H9 (cell line): ENCODE data around the gene OR5AL1. TPM values are rescaled to one million over a fixed set of nuclear protein-coding genes. Genes with fewer than 3 reads are reported as not detected.
"Not testable (repeated sequence)": the region's sequence is repeated elsewhere in the genome, so short reads cannot be mapped to it uniquely, and the experiment has no call there.

Experiments
- DNase-seq: peaks from one replicate; pipeline ENCODE4 v3.0.0-alpha.2; 2017
- H2AFZ ChIP-seq: one replicate; pipeline ENCODE4 v1.6.1; 2013; ENCODE audit warnings: mild to moderate bottlenecking, low read length, control low read depth, moderate library complexity
- H2AK5ac ChIP-seq: 2 replicates; pipeline ENCODE4 v1.6.1; 2013; ENCODE audit warnings: low read length, control low read depth, mixed read lengths; ENCODE audit not compliant: insufficient read length
- H2BK120ac ChIP-seq: one replicate; pipeline ENCODE4 v1.6.1; 2013; ENCODE audit warnings: low read depth, mild to moderate bottlenecking, low read length, control low read depth, inconsistent platforms; ENCODE audit not compliant: poor library complexity, severe bottlenecking
- H2BK12ac ChIP-seq: 2 replicates; pipeline ENCODE4 v1.6.1; 2013; ENCODE audit warnings: low read length, control low read depth, mixed read lengths, low read depth; ENCODE audit not compliant: insufficient read length
- H2BK15ac ChIP-seq: 2 replicates; pipeline ENCODE4 v1.6.1; 2013; ENCODE audit warnings: low read depth, low read length, control low read depth
- H2BK20ac ChIP-seq: one replicate; pipeline ENCODE4 v1.6.1; 2013; ENCODE audit warnings: low read depth, mild to moderate bottlenecking, low read length, control low read depth, inconsistent platforms; ENCODE audit not compliant: poor library complexity, severe bottlenecking
- H2BK5ac ChIP-seq: 2 replicates; pipeline ENCODE4 v1.6.1; 2013; ENCODE audit warnings: low read length, control low read depth, mixed read lengths; ENCODE audit not compliant: insufficient read length
- H3K14ac ChIP-seq: 2 replicates; pipeline ENCODE4 v1.6.1; 2013; ENCODE audit warnings: low read length, control low read depth; ENCODE audit not compliant: insufficient read depth
- H3K18ac ChIP-seq: 2 replicates; pipeline ENCODE4 v1.6.1; 2013; ENCODE audit warnings: low read depth, mild to moderate bottlenecking, mixed read lengths, low read length, control low read depth; ENCODE audit not compliant: insufficient read length
- H3K23ac ChIP-seq: 2 replicates; pipeline ENCODE4 v1.6.1; 2013; ENCODE audit warnings: low read length, control low read depth, mixed read lengths, low read depth; ENCODE audit not compliant: insufficient read length
- H3K23me2 ChIP-seq: 2 replicates; pipeline ENCODE4 v1.6.1; 2013; ENCODE audit warnings: low read depth, mild to moderate bottlenecking, mixed read lengths, low read length, control low read depth; ENCODE audit not compliant: insufficient read length, poor library complexity, severe bottlenecking
- H3K27ac ChIP-seq: 2 replicates; pipeline ENCODE4 v1.5.1; 2013; ENCODE audit warnings: low read length, control low read depth, mixed read lengths, low read depth; ENCODE audit not compliant: insufficient read length
- H3K27me3 ChIP-seq: 2 replicates; pipeline ENCODE4 v1.6.1; 2013; ENCODE audit warnings: low read length, control low read depth, inconsistent platforms; ENCODE audit not compliant: insufficient read depth
- H3K4ac ChIP-seq: 2 replicates; pipeline ENCODE4 v1.6.1; 2013; ENCODE audit warnings: low read depth, mild to moderate bottlenecking, control low read depth, inconsistent platforms, low read length, moderate library complexity
- H3K4me1 ChIP-seq: 2 replicates; pipeline ENCODE4 v1.6.1; 2013; ENCODE audit warnings: low read length, control low read depth, inconsistent platforms; ENCODE audit not compliant: insufficient read depth
- H3K4me2 ChIP-seq: 2 replicates; pipeline ENCODE4 v1.6.1; 2013; ENCODE audit warnings: low read length, control low read depth, mixed read lengths; ENCODE audit not compliant: insufficient read length, insufficient read depth
- H3K56ac ChIP-seq: 2 replicates; pipeline ENCODE4 v1.6.1; 2013; ENCODE audit warnings: low read depth, mild to moderate bottlenecking, mixed read lengths, low read length, control low read depth; ENCODE audit not compliant: insufficient read length
- H3K79me1 ChIP-seq: 2 replicates; pipeline ENCODE4 v1.6.1; 2013; ENCODE audit warnings: low read depth, mild to moderate bottlenecking, moderate library complexity, low read length, control low read depth, inconsistent platforms; ENCODE audit not compliant: insufficient read depth, poor library complexity, severe bottlenecking
- H3K79me2 ChIP-seq: 2 replicates; pipeline ENCODE4 v1.6.1; 2013; ENCODE audit warnings: low read length, control low read depth, inconsistent platforms; ENCODE audit not compliant: insufficient read depth
- H3K9ac ChIP-seq: 2 replicates; pipeline ENCODE4 v1.6.1; 2013; ENCODE audit warnings: low read length, control low read depth, mixed read lengths; ENCODE audit not compliant: insufficient read length; ENCODE audit errors: extremely low read depth
- H3K9me3 ChIP-seq: one replicate; pipeline ENCODE4 v1.6.1; 2013; ENCODE audit warnings: low read depth, low read length, inconsistent platforms; ENCODE audit not compliant: control insufficient read depth
- H3T11ph ChIP-seq: one replicate; pipeline ENCODE4 v1.6.1; 2013; ENCODE audit warnings: mild to moderate bottlenecking, low read length, control low read depth, inconsistent platforms
- H4K20me1 ChIP-seq: one replicate; pipeline ENCODE4 v1.6.1; 2013; ENCODE audit not compliant: control insufficient read depth, insufficient read length, insufficient read depth
- H4K5ac ChIP-seq: 2 replicates; pipeline ENCODE4 v1.6.1; 2013; ENCODE audit warnings: low read depth, mild to moderate bottlenecking, mixed read lengths, low read length, control low read depth; ENCODE audit not compliant: insufficient read length
- H4K8ac ChIP-seq: replicated peaks from 2 replicates; pipeline ENCODE4 v1.6.1; 2013; ENCODE audit warnings: low read length, control low read depth, mixed read lengths, low read depth; ENCODE audit not compliant: insufficient read length
- H4K91ac ChIP-seq: 2 replicates; pipeline ENCODE4 v1.6.1; 2013; ENCODE audit warnings: low read depth, mild to moderate bottlenecking, moderate library complexity, mixed read lengths, low read length, control low read depth; ENCODE audit not compliant: insufficient read length
- H3K27ac Mint-ChIP-seq, 3 experiments: 2 replicates in 2 of 3; 3 replicates in 1 of 3; pipeline ENCODE4 v1.8.0; 2020 to 2021; ENCODE audit warnings: mixed read lengths in 3 of 3, mild to moderate bottlenecking in 1 of 3, moderate library complexity in 1 of 3
- H3K27me3 Mint-ChIP-seq: 2 replicates; pipeline ENCODE4 v1.8.0; 2021; ENCODE audit warnings: low read depth, mild to moderate bottlenecking, moderate library complexity, mixed read lengths
- H3K36me3 Mint-ChIP-seq, 3 experiments: 2 replicates in 2 of 3; 3 replicates in 1 of 3; pipeline ENCODE4 v1.8.0; 2020 to 2021; ENCODE audit warnings: low read depth in 3 of 3, mixed read lengths in 3 of 3; ENCODE audit not compliant: insufficient read depth in 1 of 3
- H3K4me1 Mint-ChIP-seq, 2 experiments: 2 replicates each; pipeline ENCODE4 v1.8.0; 2020; ENCODE audit warnings: mixed read lengths in 2 of 2
- H3K4me3 Mint-ChIP-seq, 2 experiments: 2 replicates in 1 of 2; 3 replicates in 1 of 2; pipeline ENCODE4 v1.8.0; 2020 to 2021; ENCODE audit warnings: mild to moderate bottlenecking in 2 of 2, mixed read lengths in 2 of 2, moderate library complexity in 1 of 2
- H3K9me3 Mint-ChIP-seq, 2 experiments: 2 replicates in 1 of 2; 3 replicates in 1 of 2; pipeline ENCODE4 v1.8.0; 2020; ENCODE audit warnings: mild to moderate bottlenecking in 2 of 2, mixed read lengths in 2 of 2, moderate library complexity in 1 of 2
- CTCF ChIP-seq: fragments of 200-600 bp; sonication (generic); conservative IDR thresholded peaks from 3 replicates; pipeline ENCODE4 v1.8.0; 2021; ENCODE audit warnings: antibody characterized with exemption, mild to moderate bottlenecking
- WGBS: extraction: QIAGEN DNeasy Blood & Tissue Kit; methylation state at CpG from one replicate; pipeline ENCODE4 v1.1.7; 2013; ENCODE audit warnings: missing lambda C conversion rate, low lambda C conversion rate, mixed read lengths; ENCODE audit not compliant: insufficient read length; ENCODE audit errors: extremely low coverage; 5-methylcytosine and 5-hydroxymethylcytosine counted together
- total RNA-seq: library from RNA; stranded (reverse); gene quantifications from 2 replicates; pipeline ENCODE4 v1.2.1, GENCODE V29; 2021

The OR5AL1 gene
- total RNA-seq, 1 experiment from 2014 or later, result not detected

- H3K27me3 ChIP-seq, result no peaks in the 10 kb centered on the region
- no CpG with 5 or more reads among the region's 3 CpGs for WGBS
- peaks cover 0 to under 1% (median 0%) of the 10 kb centered on the region in 3 experiments; a peak in 1 of 7 replicates for H3K36me3 Mint-ChIP-seq
- no peak overlapping the region; a peak in 1 of 7 replicates for H3K27ac Mint-ChIP-seq
- H3K4me3 Mint-ChIP-seq, result no peak overlapping the region
- no peaks in the 10 kb centered on the region for H3K79me2 ChIP-seq
- no peak overlapping the region for H2BK15ac ChIP-seq
- no peak overlapping the region for H3K18ac ChIP-seq
- no peak overlapping the region for H3K14ac ChIP-seq
- H2AFZ ChIP-seq, result no peak overlapping the region
- H2BK120ac ChIP-seq, result no peak overlapping the region
- peak; percentile 62 for TF ChIP-seq CTCF
- H4K91ac ChIP-seq, result no peak overlapping the region
- H4K8ac ChIP-seq, result no peak overlapping the region
- H2BK12ac ChIP-seq, result no peak overlapping the region
- no peak overlapping the region for H3K27ac ChIP-seq
- H4K20me1 ChIP-seq, result no peaks in the 10 kb centered on the region
- no peak overlapping the region for H3T11ph ChIP-seq
- no peak overlapping the region for H3K56ac ChIP-seq
- H3K9me3 Mint-ChIP-seq, result peaks cover 0 to 6% of the 10 kb centered on the region in 2 experiments; a peak in 4 of 5 replicates
- H3K4me1 Mint-ChIP-seq, result no peaks in the 10 kb centered on the region
- no peak for DNase-seq
- no peaks in the 10 kb centered on the region for H3K79me1 ChIP-seq
- H4K5ac ChIP-seq, result no peak overlapping the region
- H2BK20ac ChIP-seq, result no peak overlapping the region
- no peaks in the 10 kb centered on the region for H3K9me3 ChIP-seq
- H3K23me2 ChIP-seq, result no peaks in the 10 kb centered on the region
- H2BK5ac ChIP-seq, result no peak overlapping the region
- H3K27me3 Mint-ChIP-seq, result no peaks in the 10 kb centered on the region; the same call in 1 of the 2 replicates
- H2AK5ac ChIP-seq, result no peak overlapping the region
- H3K4me2 ChIP-seq, result no peak overlapping the region
- no peaks in the 10 kb centered on the region for H3K4me1 ChIP-seq
- no peak overlapping the region for H3K23ac ChIP-seq
- no peak overlapping the region for H3K9ac ChIP-seq
- no peak overlapping the region for H3K4ac ChIP-seq
These were observed 16.4 kb upstream of the OR5AL1 start for GRCh38 chr11:56396047-56396446.

- not testable (repeated sequence) for H3K79me1 ChIP-seq, H4K8ac ChIP-seq, H3K9ac ChIP-seq, H2AK5ac ChIP-seq, H3K23me2 ChIP-seq, H2AFZ ChIP-seq, H2BK20ac ChIP-seq, H3K14ac ChIP-seq, H2BK12ac ChIP-seq, H4K20me1 ChIP-seq, H3K79me2 ChIP-seq, H3K27me3 ChIP-seq, H3K4me1 Mint-ChIP-seq, H4K5ac ChIP-seq, H2BK15ac ChIP-seq, H3K56ac ChIP-seq, H3K27ac Mint-ChIP-seq, H3K9me3 ChIP-seq, H2BK5ac ChIP-seq, H3K23ac ChIP-seq, H3K18ac ChIP-seq, H3K27ac ChIP-seq, H3K4me2 ChIP-seq, DNase-seq, H3K27me3 Mint-ChIP-seq, H3K4ac ChIP-seq, H4K91ac ChIP-seq, H2BK120ac ChIP-seq, H3K36me3 Mint-ChIP-seq, H3T11ph ChIP-seq, H3K4me1 ChIP-seq, H3K4me3 Mint-ChIP-seq
- WGBS, result no CpG with 5 or more reads among the region's 27 CpGs
- peaks cover 0 to 26% of the 10 kb centered on the region in 2 experiments; a peak in 4 of 5 replicates for H3K9me3 Mint-ChIP-seq
These were observed 10.5 kb upstream of the OR5AL1 start for GRCh38 chr11:56401858-56402461.
